Measurements from ENCODE around the gene BAX. TPM values are rescaled to one million over a fixed set of nuclear protein-coding genes. Genes with fewer than 3 reads are reported as not detected.
A peak's percentile ranks its signal among the peaks of the same experiment; 100 is the strongest.

Gene BAX
- polyA plus RNA-seq, 1 donor (not counting 4 experiments of a cell fraction or from before 2014, with no cell fraction given) = 113 TPM

GRCh38 chr19:48970923-48971395 lies 16.3 kb downstream of the BAX start:
- no peak overlapping the region for H3K27ac ChIP-seq (ENCODE audit: control insufficient read depth, insufficient read depth, low read length)
- dilution Hi-C loops (cut with MboI; ENCODE audit: extremely low pct_ligation_motif_present, low sequenced_read_pairs) = no loop called here
- DNase-seq (ENCODE audit: low read depth, low spot score) = no peak

GRCh38 chr19:48975947-48976847 lies 21.5 kb downstream of the BAX start:
- FAIRE-seq (no peak), DNase-seq (ENCODE audit: low read depth, low spot score) (no peak)
- H3K9me1 ChIP-seq (ENCODE audit: control insufficient read depth, extremely low read depth, insufficient read depth, low read length) = no peaks in the 10 kb centered on the region
- H4K20me1 ChIP-seq (ENCODE audit: control insufficient read depth, extremely low read depth, insufficient read depth, low read length) = no peaks in the 10 kb centered on the region
- H3K36me3 ChIP-seq (ENCODE audit: control insufficient read depth in 2 of 2, extremely low read depth in 1 of 2, insufficient read depth in 2 of 2, low read length in 2 of 2) = peaks cover 22 to 24% of the 10 kb centered on the region in 2 experiments
- no peak overlapping the region for H3K4me2 ChIP-seq (ENCODE audit: control insufficient read depth, extremely low read depth, insufficient read depth, low read depth, low read length)
- no peak overlapping the region for H3K27ac ChIP-seq (ENCODE audit: control insufficient read depth, insufficient read depth, low read length)
- TF ChIP-seq CTCF (optimal IDR thresholded peaks at IDR 0.05 in 1 of 3, IDR thresholded peaks at IDR 0.05 in 1 of 3, conservative IDR thresholded peaks at IDR 0.05 in 1 of 3; ENCODE audit: extremely low read depth in 1 of 3, insufficient read depth in 2 of 3, low read length in 3 of 3) = peak in 1 of 3 experiments; percentile 5
- TF ChIP-seq EZH2 (IDR thresholded peaks at IDR 0.05; ENCODE audit: low read length) = no peak
- no peak overlapping the region for H3K4me3 ChIP-seq (ENCODE audit: control insufficient read depth in 2 of 3, extremely low read depth in 1 of 3, insufficient read depth in 2 of 3, low read depth in 1 of 3, low read length in 3 of 3)
- dilution Hi-C loops (cut with MboI; ENCODE audit: extremely low pct_ligation_motif_present, low sequenced_read_pairs) = no loop called here
- H3K79me2 ChIP-seq (ENCODE audit: control insufficient read depth, insufficient read depth, low read length) = no peaks in the 10 kb centered on the region
- no peak overlapping the region for H2AFZ ChIP-seq (ENCODE audit: control insufficient read depth, low read length)
- peaks cover 16% of the 10 kb centered on the region for H3K4me1 ChIP-seq (ENCODE audit: control insufficient read depth, extremely low read depth, insufficient read depth, low read length)
- H3K9ac ChIP-seq (ENCODE audit: control insufficient read depth, extremely low read depth, insufficient read depth, low read length) = no peak overlapping the region
- H3K27me3 ChIP-seq (ENCODE audit: control insufficient read depth, extremely low read depth, insufficient read depth, low read length) = no peaks in the 10 kb centered on the region
- no peaks in the 10 kb centered on the region for H3K9me3 ChIP-seq (ENCODE audit: control insufficient read depth, low read depth, low read length)

More at GRCh38 chr19:48970923-48971395, 16.3 kb downstream of the BAX start:
- no peak overlapping the region for H2AFZ ChIP-seq (ENCODE audit: control insufficient read depth, low read length)
- FAIRE-seq = peak; percentile 17
- H3K9me3 ChIP-seq (ENCODE audit: control insufficient read depth, low read depth, low read length) = no peaks in the 10 kb centered on the region
- no peaks in the 10 kb centered on the region for H3K27me3 ChIP-seq (ENCODE audit: control insufficient read depth, extremely low read depth, insufficient read depth, low read length)
- peaks cover 8% of the 10 kb centered on the region for H3K4me1 ChIP-seq (ENCODE audit: control insufficient read depth, extremely low read depth, insufficient read depth, low read length)
- no peak overlapping the region for H3K9ac ChIP-seq (ENCODE audit: control insufficient read depth, extremely low read depth, insufficient read depth, low read length)
- H3K4me2 ChIP-seq (ENCODE audit: control insufficient read depth, extremely low read depth, insufficient read depth, low read depth, low read length) = no peak overlapping the region
- peaks cover 4% of the 10 kb centered on the region for H3K9me1 ChIP-seq (ENCODE audit: control insufficient read depth, extremely low read depth, insufficient read depth, low read length)
- TF ChIP-seq CTCF (optimal IDR thresholded peaks at IDR 0.05 in 1 of 3, IDR thresholded peaks at IDR 0.05 in 1 of 3, conservative IDR thresholded peaks at IDR 0.05 in 1 of 3; ENCODE audit: extremely low read depth in 1 of 3, insufficient read depth in 2 of 3, low read length in 3 of 3) = peak; percentile 87 to 94 (median 89)
- no peak for TF ChIP-seq EZH2 (IDR thresholded peaks at IDR 0.05; ENCODE audit: low read length)
- no peak overlapping the region for H3K4me3 ChIP-seq (ENCODE audit: control insufficient read depth in 2 of 3, extremely low read depth in 1 of 3, insufficient read depth in 2 of 3, low read depth in 1 of 3, low read length in 3 of 3)
- peaks cover 4% of the 10 kb centered on the region for H4K20me1 ChIP-seq (ENCODE audit: control insufficient read depth, extremely low read depth, insufficient read depth, low read length)
- H3K79me2 ChIP-seq (ENCODE audit: control insufficient read depth, insufficient read depth, low read length) = peaks cover 3% of the 10 kb centered on the region
- peaks cover 26 to 34% of the 10 kb centered on the region in 2 experiments for H3K36me3 ChIP-seq (ENCODE audit: control insufficient read depth in 2 of 2, extremely low read depth in 1 of 2, insufficient read depth in 2 of 2, low read length in 2 of 2)

Data from keratinocyte (primary cell).